GM12801 (cell line): Measurements from ENCODE around the gene AP4S1.

Experiments used
- CTCF ChIP-seq: IDR thresholded peaks from one replicate; pipeline ENCODE4 v1.5.1; 2011; ENCODE audit warnings: control low read depth; ENCODE audit not compliant: insufficient read length; ENCODE audit errors: extremely low read depth

The AP4S1 gene

GRCh38 chr14:31025367-31026076, at the start of gene AP4S1:
TSS of gene AP4S1 (plus strand) at chr14:31025649. CDS start at chr14:31066197, 40,548 bp downstream.
- TF ChIP-seq CTCF = no peak

GRCh38 chr14:30977752-30978151, 47.7 kb upstream of the AP4S1 start:
- no peak for TF ChIP-seq CTCF

GRCh38 chr14:30980980-30981379, 44.5 kb upstream of the AP4S1 start:
- no peak for TF ChIP-seq CTCF

- no peak for TF ChIP-seq CTCF
These were observed 42.9 kb upstream of the AP4S1 start for GRCh38 chr14:30982533-30982932.

- TF ChIP-seq CTCF = no peak
These were observed 41.6 kb upstream of the AP4S1 start for GRCh38 chr14:30983858-30984257.

GRCh38 chr14:30985796-30986195, 39.7 kb upstream of the AP4S1 start:
- TF ChIP-seq CTCF = no peak

GRCh38 chr14:30988509-30988908, 36.9 kb upstream of the AP4S1 start:
- no peak for TF ChIP-seq CTCF
